Measurements from ENCODE around the gene SYPL1. TPM values are rescaled to one million over a fixed set of nuclear protein-coding genes. Genes with fewer than 3 reads are reported as not detected.

Gene SYPL1
- total RNA-seq, 2 experiments from 2014 or later = 51.3 to 52.4 TPM

DNA sequence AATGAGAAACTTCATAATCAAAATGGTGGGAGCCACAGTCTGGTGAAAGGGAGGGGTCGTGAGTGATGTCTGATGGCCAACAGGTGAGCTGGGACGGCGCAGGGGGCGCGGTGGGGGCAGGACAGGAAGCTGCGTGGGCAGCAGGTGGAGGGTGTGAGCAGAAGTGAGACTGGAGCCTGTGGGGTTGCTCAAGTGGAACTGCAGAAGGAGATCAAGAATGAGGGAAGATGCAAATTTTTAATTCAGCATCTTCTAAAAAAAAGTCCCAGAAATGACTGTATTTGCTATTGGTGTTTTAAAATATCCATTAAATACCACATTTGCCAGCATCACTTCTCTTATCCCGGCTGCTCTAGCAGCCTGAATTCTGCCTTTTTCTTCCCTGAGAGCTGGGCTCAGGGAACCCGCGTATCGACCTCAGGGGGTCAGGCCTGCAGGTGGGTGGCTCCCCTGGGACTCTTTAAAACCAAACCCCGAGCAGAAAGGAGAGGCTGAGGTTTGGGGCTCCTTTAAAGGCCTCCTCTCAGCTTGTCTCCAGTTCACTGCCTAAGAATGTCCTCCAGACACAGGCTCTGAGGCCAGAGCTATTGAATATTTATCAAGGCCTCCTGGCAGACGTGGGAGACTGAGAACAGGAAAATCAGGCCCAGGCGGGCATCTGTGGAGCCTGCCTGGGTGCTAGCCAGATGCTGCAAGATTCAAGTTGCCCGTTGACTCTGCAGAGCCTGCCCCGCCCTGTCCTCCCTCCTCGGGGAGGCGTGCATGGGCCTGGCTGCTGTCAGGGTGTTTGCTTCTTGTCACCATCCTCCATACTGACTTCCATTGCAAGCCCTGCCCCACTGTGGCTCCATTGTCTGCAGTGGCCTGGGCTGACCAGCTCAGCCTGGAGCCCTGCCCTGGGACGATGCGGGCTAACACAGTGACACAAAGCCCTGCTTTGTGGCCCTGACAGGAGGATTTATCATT is 53.9 kb downstream of the SYPL1 start:
- peaks cover 2% of the 10 kb centered on the region for H3K27me3 Mint-ChIP-seq (ENCODE audit: low read depth)
- no peak overlapping the region for H3K4me3 Mint-ChIP-seq
- H3K9me3 Mint-ChIP-seq (ENCODE audit: insufficient read depth) = no peaks in the 10 kb centered on the region
- no peaks in the 10 kb centered on the region for H3K36me3 Mint-ChIP-seq (ENCODE audit: low read depth)
- peak overlapping the region; percentile 22 for H3K27ac Mint-ChIP-seq
- peaks cover 50% of the 10 kb centered on the region for H3K4me1 Mint-ChIP-seq (ENCODE audit: low read depth)
- no peak for DNase-seq
- POLR2A ChIA-PET = interaction anchor here (0.6 to 2.7 kb wide), 3 partner anchors 13 to 257 kb away, joined by 3 to 11 read pairs (median 8); partner anchors contain the start of gene SYPL1
- CTCF ChIA-PET = interaction anchor here (0.9 to 8.2 kb wide), 21 partner anchors 10 to 124 kb away, joined by 3 to 201 read pairs (median 5); partner anchors contain the start of gene SYPL1
- ATAC-seq = no peak

DNA sequence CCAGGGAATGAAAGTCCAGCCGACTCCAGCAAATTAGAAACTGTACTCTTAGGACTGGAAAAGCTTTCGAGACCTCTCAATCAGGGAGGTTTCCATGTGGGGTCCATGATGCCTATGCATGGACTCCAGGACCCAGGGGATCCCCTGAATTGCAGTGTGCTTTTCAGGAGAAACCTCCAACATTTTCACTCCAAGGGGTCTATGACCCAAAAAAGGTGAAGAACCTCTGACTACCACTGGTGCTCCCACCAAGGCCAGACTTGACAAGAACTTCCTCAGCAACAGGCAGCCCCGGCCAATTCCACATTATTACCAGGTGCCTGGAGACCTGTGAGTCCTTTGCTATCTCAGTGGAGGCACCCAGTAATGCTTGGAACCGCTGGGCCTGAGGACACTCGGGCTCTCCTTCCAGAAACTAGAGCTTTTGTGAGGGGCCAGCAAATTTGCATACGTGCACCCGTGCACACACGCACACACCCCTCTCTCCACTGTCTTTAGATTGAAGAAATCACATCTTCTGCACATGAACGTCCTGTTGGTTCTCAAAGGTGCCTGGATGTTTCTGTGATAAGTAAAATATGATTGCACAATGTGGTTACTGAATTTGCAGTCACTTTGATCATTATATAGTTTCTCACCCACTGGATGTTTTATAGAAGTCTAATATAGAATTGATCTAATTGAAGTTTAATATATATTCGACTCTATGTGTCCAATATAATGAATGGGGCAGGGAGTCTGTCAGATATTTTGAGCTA is 54.7 kb downstream of the SYPL1 start:
- ATAC-seq (no peak), DNase-seq (no peak)
- H3K4me1 Mint-ChIP-seq (ENCODE audit: low read depth) = peaks cover 42% of the 10 kb centered on the region
- ChIA-PET POLR2A (interaction anchor here (0.6 to 2.7 kb wide), 3 partner anchors 14 to 256 kb away, joined by 3 to 11 read pairs (median 8); partner anchors contain the start of gene SYPL1), CTCF (interaction anchor here (0.9 to 8.2 kb wide), 26 partner anchors 10 to 526 kb away, joined by 3 to 201 read pairs (median 4); partner anchors contain the start of gene SYPL1)
- peaks cover 2% of the 10 kb centered on the region for H3K27me3 Mint-ChIP-seq (ENCODE audit: low read depth)
- H3K4me3 Mint-ChIP-seq = no peak overlapping the region
- peak overlapping the region; percentile 22 for H3K27ac Mint-ChIP-seq
- no peaks in the 10 kb centered on the region for H3K36me3 Mint-ChIP-seq (ENCODE audit: low read depth)
- no peaks in the 10 kb centered on the region for H3K9me3 Mint-ChIP-seq (ENCODE audit: insufficient read depth)

DNA sequence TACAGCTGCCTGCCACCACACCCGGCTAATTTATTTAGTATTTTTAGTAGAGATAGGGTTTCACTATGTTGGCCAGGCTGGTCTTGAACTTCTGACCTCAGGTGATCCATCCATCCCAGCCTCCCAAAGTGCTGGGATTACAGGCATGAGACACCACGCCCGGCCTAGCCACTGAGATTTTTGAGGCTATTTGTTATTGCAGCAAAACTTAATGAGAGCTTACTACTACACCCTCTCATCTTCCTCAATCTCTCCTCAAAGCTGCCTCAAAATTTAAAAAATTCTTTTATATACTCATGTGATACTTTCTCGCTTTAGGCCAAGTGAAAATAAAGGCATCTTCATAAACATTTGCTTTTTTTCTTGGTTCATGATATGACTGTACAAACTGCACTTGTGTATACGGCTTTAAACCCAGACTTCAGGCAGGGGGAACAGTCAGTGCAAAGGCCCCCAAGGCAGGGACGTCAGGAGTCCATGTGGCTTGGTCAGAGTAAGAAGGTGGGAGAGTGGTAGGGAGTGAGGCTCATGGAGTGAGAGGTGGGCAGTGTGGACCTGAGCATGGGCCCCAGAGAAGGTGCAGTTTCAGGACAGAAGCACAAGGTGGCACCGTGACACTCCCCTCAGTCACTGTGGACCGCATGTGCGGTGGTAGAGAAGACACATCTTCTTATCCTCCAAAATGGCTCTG is 55.5 kb downstream of the SYPL1 start:
- ChIA-PET POLR2A (interaction anchor here (2.7 kb wide), 1 partner anchor 56 kb away, joined by 11 read pairs; the partner anchor contains the start of gene SYPL1), CTCF (interaction anchor here (1.0 to 8.2 kb wide), 22 partner anchors 10 to 525 kb away, joined by 3 to 201 read pairs (median 4); partner anchors contain the start of gene SYPL1)
- H3K27ac Mint-ChIP-seq = no peak overlapping the region

DNA sequence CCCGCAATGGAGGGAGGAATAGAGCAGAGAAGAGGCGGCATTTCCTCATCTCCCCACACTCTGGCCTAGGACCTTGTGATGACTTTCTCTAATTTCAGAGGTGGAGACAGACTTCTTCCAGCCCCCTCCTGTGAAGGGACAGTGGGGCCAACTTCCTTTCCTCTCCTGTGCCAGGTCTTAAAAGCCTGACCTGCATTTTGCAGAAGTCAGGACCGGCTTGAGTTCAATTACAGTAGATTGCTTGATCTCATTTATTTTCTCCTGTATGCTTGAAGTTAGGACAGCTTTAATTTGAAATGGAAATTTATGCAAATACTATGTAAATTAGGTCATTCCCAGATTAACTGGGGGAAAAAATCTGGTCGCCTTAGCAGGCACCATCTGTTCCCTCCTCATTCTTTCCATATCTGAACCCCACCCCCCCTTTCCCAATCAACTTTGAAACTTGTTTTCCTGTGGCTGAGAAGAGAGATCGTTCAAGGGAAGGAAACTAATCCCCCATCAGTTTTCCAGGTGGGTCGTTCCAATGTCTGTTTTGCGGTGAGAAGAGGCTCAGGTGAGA is 57.1 kb downstream of the SYPL1 start:
- no peaks in the 10 kb centered on the region for H3K36me3 Mint-ChIP-seq (ENCODE audit: low read depth)
- peaks cover 33% of the 10 kb centered on the region for H3K4me1 Mint-ChIP-seq (ENCODE audit: low read depth)
- H3K4me3 Mint-ChIP-seq = no peak overlapping the region
- ChIA-PET CTCF (interaction anchor here (1.0 to 8.2 kb wide), 4 partner anchors 17 to 109 kb away, joined by 3 to 201 read pairs (median 42); no protein-coding TSS in a partner anchor), POLR2A (no interaction called here)
- H3K27me3 Mint-ChIP-seq (ENCODE audit: low read depth) = peaks cover 2% of the 10 kb centered on the region
- H3K27ac Mint-ChIP-seq = no peak overlapping the region
- no peaks in the 10 kb centered on the region for H3K9me3 Mint-ChIP-seq (ENCODE audit: insufficient read depth)
- no peak for ATAC-seq
- no peak for DNase-seq

More for the DNA sequence above, 55.5 kb downstream of the SYPL1 start:
- H3K4me1 Mint-ChIP-seq (ENCODE audit: low read depth) = peaks cover 35% of the 10 kb centered on the region
- DNase-seq (peak; percentile 78), ATAC-seq (peak; percentile 98)
- no peak overlapping the region for H3K4me3 Mint-ChIP-seq
- no peaks in the 10 kb centered on the region for H3K36me3 Mint-ChIP-seq (ENCODE audit: low read depth)
- H3K9me3 Mint-ChIP-seq (ENCODE audit: insufficient read depth) = no peaks in the 10 kb centered on the region
- H3K27me3 Mint-ChIP-seq (ENCODE audit: low read depth) = peaks cover 2% of the 10 kb centered on the region

DNA sequence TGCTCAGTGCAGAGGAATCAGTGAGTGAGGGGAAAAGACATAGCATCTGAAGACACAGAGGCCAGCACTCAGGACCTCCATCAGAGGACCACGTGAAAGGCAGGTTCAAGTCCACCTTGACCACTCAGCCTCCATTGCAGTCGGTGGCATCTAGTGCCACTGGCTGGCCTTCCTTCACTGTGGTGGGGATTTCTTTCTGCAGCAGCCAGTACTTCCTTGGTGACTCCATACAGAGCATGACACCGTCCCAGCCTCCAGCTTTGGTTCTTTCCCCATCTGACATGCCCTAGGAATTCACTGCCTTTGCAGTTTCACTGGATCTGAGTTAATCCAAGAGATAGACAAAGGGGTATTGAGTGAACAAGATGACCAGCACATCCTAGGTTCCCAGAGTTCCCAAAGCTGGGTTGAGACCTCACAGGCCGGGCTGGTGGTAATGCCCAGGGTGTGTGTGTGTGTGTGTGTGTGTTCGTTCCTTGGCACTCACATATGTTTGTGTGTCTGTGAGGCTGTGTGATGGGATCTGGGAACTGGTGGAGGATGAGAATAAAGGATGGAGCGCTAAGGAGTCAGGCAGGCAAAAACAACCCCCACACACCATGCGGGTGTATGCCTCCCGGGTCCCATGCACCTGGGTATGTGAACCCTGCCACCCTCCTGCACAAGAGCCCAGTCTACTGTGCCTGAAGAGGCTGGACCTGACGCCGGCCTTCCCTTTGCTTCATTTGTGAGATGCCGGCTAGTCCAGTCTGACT is 57.8 kb downstream of the SYPL1 start:
- no peaks in the 10 kb centered on the region for H3K9me3 Mint-ChIP-seq (ENCODE audit: insufficient read depth)
- H3K27ac Mint-ChIP-seq = no peak overlapping the region
- no peak for DNase-seq
- peaks cover 2% of the 10 kb centered on the region for H3K27me3 Mint-ChIP-seq (ENCODE audit: low read depth)
- ATAC-seq = no peak
- H3K4me3 Mint-ChIP-seq = no peak overlapping the region
- no peaks in the 10 kb centered on the region for H3K36me3 Mint-ChIP-seq (ENCODE audit: low read depth)
- ChIA-PET POLR2A (no interaction called here), CTCF (interaction anchor here (1.0 to 1.9 kb wide), 2 partner anchors 17 to 100 kb away, joined by 3 to 9 read pairs; no protein-coding TSS in a partner anchor)
- H3K4me1 Mint-ChIP-seq (ENCODE audit: low read depth) = peaks cover 27% of the 10 kb centered on the region

DNA sequence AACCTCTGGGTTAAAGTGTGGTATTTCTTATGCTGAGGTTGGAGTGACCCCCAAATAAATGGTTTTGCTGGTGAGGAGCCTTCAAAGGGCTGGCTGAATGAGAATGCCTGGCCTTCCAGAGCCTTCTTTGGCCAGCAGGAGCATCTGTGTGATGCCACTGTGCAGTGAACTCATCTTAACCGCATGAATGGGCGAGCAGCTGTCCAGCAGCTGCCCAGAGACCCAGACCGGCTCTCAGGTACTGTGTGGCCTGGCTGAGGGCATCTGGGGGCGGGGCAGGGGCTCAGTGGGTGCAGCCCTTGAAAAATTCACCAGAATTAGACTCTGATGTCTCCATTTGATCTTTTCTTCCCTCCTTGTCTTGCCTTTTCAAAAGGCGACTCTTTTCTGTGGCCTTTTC is 59.0 kb downstream of the SYPL1 start:
- no peaks in the 10 kb centered on the region for H3K9me3 Mint-ChIP-seq (ENCODE audit: insufficient read depth)
- no peak overlapping the region for H3K4me3 Mint-ChIP-seq
- CTCF ChIA-PET = interaction anchor here (1.2 to 1.9 kb wide), 2 partner anchors 101 to 114 kb away, joined by 3 to 9 read pairs; no protein-coding TSS in a partner anchor
- H3K36me3 Mint-ChIP-seq (ENCODE audit: low read depth) = no peaks in the 10 kb centered on the region
- H3K4me1 Mint-ChIP-seq (ENCODE audit: low read depth) = peaks cover 15% of the 10 kb centered on the region
- POLR2A ChIA-PET = no interaction called here
- peaks cover 2% of the 10 kb centered on the region for H3K27me3 Mint-ChIP-seq (ENCODE audit: low read depth)
- H3K27ac Mint-ChIP-seq = no peak overlapping the region
- no peak for DNase-seq
- no peak for ATAC-seq

DNA sequence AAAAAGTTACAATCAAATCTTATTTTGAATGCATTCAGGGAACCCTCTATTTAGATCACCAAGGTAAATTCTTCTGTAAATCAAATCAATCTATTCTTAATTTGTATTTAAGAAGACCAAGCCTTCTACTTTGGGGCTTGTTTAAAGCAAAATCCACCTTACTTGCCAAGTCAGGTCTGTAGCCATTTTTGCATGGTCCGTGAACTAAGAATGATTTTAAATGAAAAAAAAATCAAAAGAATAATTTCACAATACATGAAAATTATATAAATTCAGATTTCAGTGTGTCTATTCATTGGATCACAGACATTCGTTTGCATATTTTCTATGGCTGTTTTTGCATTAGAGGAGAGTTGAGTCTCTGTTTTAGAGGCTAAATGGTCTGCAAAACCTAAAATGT is 59.4 kb downstream of the SYPL1 start:
- Mint-ChIP-seq H3K27me3 (ENCODE audit: low read depth) (peaks cover 2% of the 10 kb centered on the region), H3K27ac (no peak overlapping the region), H3K36me3 (ENCODE audit: low read depth) (no peaks in the 10 kb centered on the region), H3K9me3 (ENCODE audit: insufficient read depth) (no peaks in the 10 kb centered on the region), H3K4me3 (no peak overlapping the region), H3K4me1 (ENCODE audit: low read depth) (peaks cover 11% of the 10 kb centered on the region)
- POLR2A ChIA-PET = no interaction called here
- no peak for DNase-seq
- CTCF ChIA-PET = interaction anchor here (1.2 to 3.2 kb wide), 2 partner anchors 101 to 114 kb away, joined by 3 to 11 read pairs; no protein-coding TSS in a partner anchor
- ATAC-seq = no peak

DNA sequence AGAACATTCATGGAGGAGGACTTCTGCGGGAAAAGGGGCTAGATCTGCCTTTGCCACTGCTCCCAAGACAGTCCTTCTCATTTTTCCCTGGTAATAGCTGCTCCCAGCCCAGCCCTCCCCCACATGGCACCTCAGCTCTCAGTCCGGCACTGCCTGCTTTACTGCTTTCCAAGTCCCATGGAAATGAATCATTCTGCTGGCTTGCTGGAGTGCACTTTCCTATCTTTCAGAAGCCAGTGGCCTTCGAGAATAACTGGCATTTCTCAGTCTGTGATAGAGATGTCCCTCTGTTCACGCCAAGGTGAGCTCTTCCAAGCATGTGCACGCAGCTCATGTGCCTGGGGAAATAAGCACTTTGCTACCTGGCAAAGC is 61.4 kb downstream of the SYPL1 start:
- ChIA-PET POLR2A (interaction anchor here (0.6 kb wide), 1 partner anchor 24 kb away, joined by 3 read pairs; no protein-coding TSS in a partner anchor), CTCF (interaction anchor here (1.1 to 3.2 kb wide), 6 partner anchors 8 to 393 kb away, joined by 3 to 11 read pairs (median 3); no protein-coding TSS in a partner anchor)
- no peak overlapping the region for H3K27ac Mint-ChIP-seq
- no peaks in the 10 kb centered on the region for H3K4me1 Mint-ChIP-seq (ENCODE audit: low read depth)
- H3K36me3 Mint-ChIP-seq (ENCODE audit: low read depth) = no peaks in the 10 kb centered on the region
- DNase-seq = no peak
- no peak for ATAC-seq
- H3K9me3 Mint-ChIP-seq (ENCODE audit: insufficient read depth) = no peaks in the 10 kb centered on the region
- H3K4me3 Mint-ChIP-seq = no peak overlapping the region
- H3K27me3 Mint-ChIP-seq (ENCODE audit: low read depth) = peaks cover 4% of the 10 kb centered on the region

DNA sequence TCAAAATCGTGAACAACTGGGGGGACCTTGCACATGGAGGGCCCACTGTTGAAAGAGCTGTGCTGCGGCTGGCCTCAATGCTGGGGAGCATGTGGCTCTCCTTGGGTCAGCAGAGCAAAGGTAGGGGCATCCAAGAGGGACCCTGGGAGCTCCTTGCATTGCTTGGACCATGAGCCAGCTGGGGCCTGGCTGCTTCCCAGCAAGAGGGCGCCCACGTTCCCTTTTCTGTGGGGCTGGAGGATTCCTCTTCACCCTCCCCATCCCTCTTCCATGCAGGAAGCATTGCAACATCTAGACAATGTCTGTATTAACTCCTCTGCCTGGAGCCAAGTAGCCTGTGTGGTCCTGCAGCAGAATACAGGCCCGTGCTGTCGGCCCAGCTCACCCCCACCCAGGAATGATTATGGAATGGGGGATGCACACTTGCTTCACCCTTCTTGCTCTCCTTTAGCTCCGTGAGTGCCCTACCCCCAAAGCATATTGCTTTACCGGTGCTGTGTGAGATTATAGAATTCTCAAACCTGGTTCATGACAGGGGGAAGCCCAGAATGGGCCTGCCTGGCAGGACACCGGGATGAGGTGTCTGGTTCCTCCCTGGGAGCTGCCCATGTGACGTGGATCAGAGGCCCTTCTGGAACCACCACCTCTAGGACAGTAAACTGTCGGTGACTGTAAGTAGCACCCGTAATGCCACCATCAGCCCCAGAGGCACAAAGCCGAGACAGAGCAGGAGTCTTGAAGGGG is 61.9 kb downstream of the SYPL1 start:
- CTCF ChIA-PET = interaction anchor here (1.1 to 3.2 kb wide), 5 partner anchors 101 to 393 kb away, joined by 3 to 11 read pairs (median 3); no protein-coding TSS in a partner anchor
- Mint-ChIP-seq H3K9me3 (ENCODE audit: insufficient read depth) (no peaks in the 10 kb centered on the region), H3K27me3 (ENCODE audit: low read depth) (peaks cover 7% of the 10 kb centered on the region), H3K4me3 (no peak overlapping the region), H3K36me3 (ENCODE audit: low read depth) (no peaks in the 10 kb centered on the region), H3K27ac (no peak overlapping the region), H3K4me1 (ENCODE audit: low read depth) (no peaks in the 10 kb centered on the region)
- POLR2A ChIA-PET = interaction anchor here (0.6 kb wide), 1 partner anchor 25 kb away, joined by 3 read pairs; no protein-coding TSS in a partner anchor
- ATAC-seq = no peak
- no peak for DNase-seq

Measured in activated CD8-positive, alpha-beta T cell treated with anti-CD3 and anti-CD28 coated beads, Interleukin-2, amount 10 ng/mL, durations not matched to agents 7 days and 5 days (primary cell).